H1 (cell line): Measurements from ENCODE around the gene CANT1. TPM values are rescaled to one million over a fixed set of nuclear protein-coding genes. Genes with fewer than 3 reads are reported as not detected.

ENCODE experiments used
- CTCF ChIA-PET: fragments of 300-600 bp; sonication (Branson Sonifier 250); formaldehyde crosslinking; loops from one replicate; lab custom pipeline; 2021; ENCODE audit not compliant: partially characterized antibody; lab: Charles Lee
- POLR2A ChIA-PET: fragments of 300-600 bp; sonication (Branson Sonifier 250); formaldehyde crosslinking; loops from one replicate; lab custom pipeline; 2021; ENCODE audit warnings: inconsistent platforms; ENCODE audit not compliant: partially characterized antibody; lab: Charles Lee
- DNase-seq, 2 experiments: peaks; one replicate each; pipeline versions ENCODE4 v3.0.0 to v3.0.0-alpha.2; 2010 to 2022; ENCODE audit warnings: low spot score in 2 of 2, low read depth in 1 of 2, mixed read lengths in 1 of 2
- FAIRE-seq: peaks from 2 replicates; lab custom pipeline; 2011; peaks lifted over from hg19 to GRCh38; lab: Jason Lieb, UNC
- H2AFZ ChIP-seq: 2 replicates; pipeline ENCODE4 v1.8.1; 2012; ENCODE audit warnings: low read length, inconsistent platforms
- H2AK5ac ChIP-seq: 2 replicates; pipeline ENCODE4 v1.6.1; 2013; ENCODE audit warnings: low read depth, low read length
- H2BK120ac ChIP-seq: replicated peaks from 2 replicates; pipeline ENCODE3; 2013; ENCODE audit warnings: low read depth, low read length, inconsistent platforms
- H2BK12ac ChIP-seq: 2 replicates; pipeline ENCODE4 v1.6.1; 2013; ENCODE audit warnings: low read depth, low read length
- H2BK15ac ChIP-seq: 2 replicates; pipeline ENCODE4 v1.6.1; 2013; ENCODE audit warnings: low read length
- H2BK20ac ChIP-seq: 2 replicates; pipeline ENCODE4 v1.6.1; 2013; ENCODE audit warnings: low read length
- H2BK5ac ChIP-seq: 2 replicates; pipeline ENCODE4 v1.6.1; 2013; ENCODE audit warnings: low read depth, low read length
- H3K14ac ChIP-seq: 2 replicates; pipeline ENCODE4 v1.6.1; 2013; ENCODE audit warnings: inconsistent platforms; ENCODE audit not compliant: insufficient read length
- H3K18ac ChIP-seq: 2 replicates; pipeline ENCODE4 v1.6.1; 2013; ENCODE audit warnings: low read length; ENCODE audit errors: extremely low read depth
- H3K23ac ChIP-seq: 2 replicates; pipeline ENCODE4 v1.6.1; 2013; ENCODE audit warnings: inconsistent platforms; ENCODE audit not compliant: insufficient read length
- H3K23me2 ChIP-seq: 2 replicates; pipeline ENCODE4 v1.6.1; 2013; ENCODE audit warnings: low read depth, low read length
- H3K27ac ChIP-seq: 2 replicates; pipeline ENCODE4 v1.6.1; 2011; ENCODE audit warnings: low read depth, low read length, inconsistent platforms
- H3K27me3 ChIP-seq, 4 experiments: replicated peaks in 1 of 4; 1 replicate in 1 of 4; 2 replicates in 3 of 4; pipeline versions ENCODE4 v1.6.1 to v1.8.1; 2011 to 2013; ENCODE audit warnings: low read length in 3 of 4, mild to moderate bottlenecking in 3 of 4, inconsistent platforms in 2 of 4, mixed read lengths in 2 of 4, moderate library complexity in 1 of 4; ENCODE audit not compliant: control insufficient read depth in 3 of 4, insufficient read depth in 3 of 4; ENCODE audit errors: extremely low read depth in 1 of 4
- H3K36me3 ChIP-seq, 4 experiments: 2 replicates each; pipeline versions ENCODE4 v1.6.1 to v1.8.1; 2011 to 2013; ENCODE audit warnings: mild to moderate bottlenecking in 4 of 4, low read length in 3 of 4, moderate library complexity in 2 of 4, control low read depth in 1 of 4, inconsistent platforms in 1 of 4; ENCODE audit not compliant: insufficient read depth in 4 of 4, control insufficient read depth in 2 of 4
- H3K4ac ChIP-seq: replicated peaks from 2 replicates; pipeline ENCODE3; 2013; ENCODE audit warnings: low read length, low read depth, mixed read lengths, inconsistent platforms; ENCODE audit not compliant: insufficient read length
- H3K4me1 ChIP-seq, 4 experiments: replicated peaks in 1 of 4; 1 replicate in 1 of 4; 2 replicates in 3 of 4; pipeline versions ENCODE4 v1.6.1 to v1.8.1; 2011 to 2013; ENCODE audit warnings: low read length in 3 of 4, inconsistent platforms in 2 of 4, mixed read lengths in 1 of 4; ENCODE audit not compliant: insufficient read depth in 4 of 4, control insufficient read depth in 3 of 4
- H3K4me2 ChIP-seq, 2 experiments: 2 replicates each; pipeline versions ENCODE4 v1.6.1 to v1.8.1; 2011 to 2013; ENCODE audit warnings: low read depth in 2 of 2, low read length in 2 of 2, control low read depth in 1 of 2, inconsistent platforms in 1 of 2, mild to moderate bottlenecking in 1 of 2; ENCODE audit not compliant: insufficient read depth in 1 of 2
- H3K4me3 ChIP-seq, 4 experiments: fragments of 200-600, 300-600 bp in 1 of 4; sonication (generic), shearing (Covaris generic), sonication (Bioruptor Twin) in 1 of 4; 2 replicates each; pipeline versions ENCODE4 v1.5.1 to v1.8.1; 2011 to 2016; ENCODE audit warnings: low read length in 4 of 4, low read depth in 3 of 4, control low read depth in 2 of 4, inconsistent platforms in 2 of 4, mild to moderate bottlenecking in 2 of 4, mixed read lengths in 1 of 4, moderate library complexity in 1 of 4; ENCODE audit not compliant: insufficient read depth in 2 of 4; ENCODE audit errors: extremely low read depth in 1 of 4
- H3K56ac ChIP-seq: replicated peaks from 2 replicates; pipeline ENCODE3; 2013; ENCODE audit warnings: low read depth, mild to moderate bottlenecking, mixed read lengths, low read length, inconsistent platforms; ENCODE audit not compliant: insufficient read length
- H3K79me1 ChIP-seq: 2 replicates; pipeline ENCODE4 v1.6.1; 2013; ENCODE audit warnings: low read depth, low read length, control low read depth
- H3K79me2 ChIP-seq, 2 experiments: 2 replicates each; pipeline versions ENCODE4 v1.6.1 to v1.8.1; 2012 to 2013; ENCODE audit warnings: low read length in 2 of 2, mild to moderate bottlenecking in 2 of 2, inconsistent platforms in 1 of 2; ENCODE audit not compliant: insufficient read depth in 2 of 2, control insufficient read depth in 1 of 2
- H3K9ac ChIP-seq, 4 experiments: replicated peaks in 1 of 4; 1 replicate in 1 of 4; 2 replicates in 3 of 4; pipeline versions ENCODE4 v1.6.1 to v1.8.1; 2011 to 2013; ENCODE audit warnings: low read depth in 3 of 4, low read length in 3 of 4, control low read depth in 2 of 4, mild to moderate bottlenecking in 2 of 4, moderate library complexity in 2 of 4, inconsistent platforms in 1 of 4; ENCODE audit errors: extremely low read depth in 1 of 4
- H3K9me3 ChIP-seq, 2 experiments: 2 replicates each; pipeline versions ENCODE4 v1.6.1 to v1.8.1; 2012 to 2013; ENCODE audit warnings: mild to moderate bottlenecking in 2 of 2, moderate library complexity in 2 of 2, control low read depth in 1 of 2, inconsistent platforms in 1 of 2, low read depth in 1 of 2, low read length in 1 of 2, mixed read lengths in 1 of 2; ENCODE audit not compliant: insufficient read depth in 2 of 2
- H4K20me1 ChIP-seq, 2 experiments: replicated peaks in 1 of 2; 2 replicates each; pipeline versions ENCODE3 to v1.8.1; 2011 to 2013; ENCODE audit warnings: inconsistent platforms in 2 of 2, low read length in 2 of 2, mild to moderate bottlenecking in 1 of 2; ENCODE audit not compliant: insufficient read depth in 2 of 2, control insufficient read depth in 1 of 2
- H4K5ac ChIP-seq: 2 replicates; pipeline ENCODE4 v1.6.1; 2013; ENCODE audit warnings: low read length, low read depth, mixed read lengths, inconsistent platforms; ENCODE audit not compliant: insufficient read length
- H4K8ac ChIP-seq: 2 replicates; pipeline ENCODE4 v1.8.0; 2013; ENCODE audit warnings: mild to moderate bottlenecking, moderate library complexity, low read length, inconsistent platforms; ENCODE audit not compliant: insufficient read depth; ENCODE audit errors: extremely low read depth
- H4K91ac ChIP-seq: replicated peaks from 2 replicates; pipeline ENCODE3; 2013; ENCODE audit warnings: low read length, mixed read lengths, inconsistent platforms; ENCODE audit not compliant: insufficient read length
- BCL11A ChIP-seq, 2 experiments: IDR thresholded peaks; one replicate each; pipeline ENCODE4 v1.6.1; 2011; ENCODE audit warnings: low read depth in 2 of 2, low read length in 2 of 2, mild to moderate bottlenecking in 2 of 2
- EP300 ChIP-seq, 2 experiments: IDR thresholded peaks; 1 replicate in 1 of 2; 2 replicates in 1 of 2; pipeline ENCODE4 v1.6.1; 2011 to 2012; ENCODE audit warnings: low read depth in 2 of 2, low read length in 2 of 2, mild to moderate bottlenecking in 2 of 2, borderline replicate concordance in 1 of 2, inconsistent platforms in 1 of 2, moderate library complexity in 1 of 2
- EZH2 ChIP-seq: fragments of 200-600 bp; sonication (generic); IDR thresholded peaks from 2 replicates; pipeline ENCODE4 v1.7.1; 2012; ENCODE audit warnings: low read depth, mild to moderate bottlenecking, moderate library complexity, low read length, inconsistent platforms; ENCODE audit not compliant: severe bottlenecking
- JUND ChIP-seq: IDR thresholded peaks from 2 replicates; pipeline ENCODE4 v1.6.1; 2011; ENCODE audit warnings: mild to moderate bottlenecking, improper control_type of control experiment, low read length
- MAFK ChIP-seq: IDR thresholded peaks from 2 replicates; pipeline ENCODE4 v1.6.1; 2012; ENCODE audit warnings: low read depth, mild to moderate bottlenecking, improper control_type of control experiment, low read length
- RBBP5 ChIP-seq: IDR thresholded peaks from 2 replicates; pipeline ENCODE4 v1.7.1; 2012; ENCODE audit warnings: low read depth, mild to moderate bottlenecking, inconsistent platforms, low read length, moderate library complexity, borderline replicate concordance
- SP4 ChIP-seq: IDR thresholded peaks from 2 replicates; pipeline ENCODE4 v1.6.1; 2012; ENCODE audit warnings: low read length, inconsistent platforms
- TCF12 ChIP-seq: IDR thresholded peaks from 2 replicates; pipeline ENCODE4 v1.6.1; 2011; ENCODE audit warnings: low read depth, mild to moderate bottlenecking, low read length
- TEAD4 ChIP-seq: IDR thresholded peaks from 2 replicates; pipeline ENCODE4 v1.6.1; 2012; ENCODE audit warnings: low read depth, low read length, inconsistent platforms, mixed read lengths
- WGBS, 2 experiments: shearing (Covaris generic) in 1 of 2; methylation state at CpG; one replicate each; pipeline versions ENCODE4 v1.1.6 to v1.1.7; 2013 to 2015; ENCODE audit warnings: low lambda C conversion rate in 2 of 2, mixed read lengths in 2 of 2, inconsistent platforms in 1 of 2, low coverage in 1 of 2, missing lambda C conversion rate in 1 of 2; ENCODE audit not compliant: insufficient replicate concordance in 2 of 2, insufficient coverage in 1 of 2, insufficient read length in 1 of 2; ENCODE audit errors: extremely low coverage in 1 of 2, missing lambda C conversion rate in 1 of 2; 5-methylcytosine and 5-hydroxymethylcytosine counted together
- polyA plus RNA-seq, 7 experiments: library from polyadenylated mRNA; depleted of rRNA in 3 of 7; stranded (reverse) in 5 of 7; unstranded in 2 of 7; fragments of >200 nt in 5 of 7; fragments of 200-250 nt in 2 of 7; gene quantifications; 1 replicate in 5 of 7; 2 replicates in 1 of 7; 4 replicates in 1 of 7; pipeline versions ENCODE4 v1.2.1 to v1.2.3, GENCODE V29; 2011 to 2013; ENCODE audit warnings: missing spikeins in 2 of 7, mixed read lengths in 2 of 7
- total RNA-seq: library from RNA; stranded (reverse); fragmentation: NEBNext Ultra II Directional; extraction: Animal tissue kit (Norgen Biotek cat#: 25700); gene quantifications from 2 replicates; pipeline ENCODE4 v1.2.1, GENCODE V29; 2021

CANT1 gene
- total and polyA plus RNA-seq, 2 of the 8 experiments (the other 6 are each of a cell fraction or from before 2014, with no cell fraction given) = 23.0 to 32.6 TPM

DNA sequence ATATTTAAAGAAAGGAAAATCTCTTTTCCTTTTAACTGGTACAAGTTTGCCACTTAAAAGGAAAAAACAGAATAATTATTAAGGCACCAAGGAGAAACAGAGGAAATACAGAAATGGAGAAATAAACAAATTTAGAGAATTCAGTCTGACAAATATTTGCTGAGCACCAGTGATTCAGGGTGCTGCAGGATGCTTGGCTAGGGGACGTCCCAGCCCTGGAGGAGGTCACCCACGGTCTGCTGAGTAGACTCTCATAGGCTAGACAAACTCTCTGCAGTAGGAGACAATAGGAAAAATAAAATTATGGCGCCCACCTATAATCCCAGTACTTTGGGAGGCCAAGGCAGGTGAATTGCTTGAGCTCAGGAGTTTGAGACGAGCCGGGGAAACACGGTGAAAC is 30.3 kb upstream of the CANT1 start:
- no peak overlapping the region for H3K14ac ChIP-seq
- H3K79me1 ChIP-seq = peaks cover 8% of the 10 kb centered on the region
- ChIA-PET CTCF (interaction anchor here (1.6 to 4.3 kb wide), 7 partner anchors 10 to 45 kb away, joined by 6 to 26 read pairs (median 20); no protein-coding TSS in a partner anchor), POLR2A (no interaction called here)
- H2BK120ac ChIP-seq = no peak overlapping the region
- no peaks in the 10 kb centered on the region for H3K4me1 ChIP-seq
- no peak overlapping the region for H4K5ac ChIP-seq
- H3K9me3 ChIP-seq = no peaks in the 10 kb centered on the region; a peak in 1 of 4 replicates
- peaks cover 0 to 12% of the 10 kb centered on the region in 2 experiments for H4K20me1 ChIP-seq
- H3K56ac ChIP-seq = no peak overlapping the region
- no peaks in the 10 kb centered on the region; a peak in 1 of 8 replicates for H3K36me3 ChIP-seq
- no peak overlapping the region for H4K8ac ChIP-seq
- no peak overlapping the region for H3K4ac ChIP-seq
- H3K79me2 ChIP-seq = no peaks in the 10 kb centered on the region
- H3K4me2 ChIP-seq = no peak overlapping the region
- DNase-seq (no peak), FAIRE-seq (no peak)
- no peak overlapping the region for H3K9ac ChIP-seq
- H3K27me3 ChIP-seq = no peaks in the 10 kb centered on the region; a peak in 1 of 7 replicates
- H3K18ac ChIP-seq = no peak overlapping the region
- no peak overlapping the region for H2BK5ac ChIP-seq
- H3K23me2 ChIP-seq = peaks cover 4% of the 10 kb centered on the region; the same call in 1 of the 2 replicates
- WGBS, 2 experiments = 77% methylated on average over 6 of the region's 6 CpGs; no CpG with 5 or more reads in 1 of the 2 experiments
- no peak overlapping the region for H3K23ac ChIP-seq
- H2BK15ac ChIP-seq = no peak overlapping the region
- no peak overlapping the region for H4K91ac ChIP-seq
- no peak overlapping the region for H2AK5ac ChIP-seq
- TF ChIP-seq BCL11A (IDR thresholded peaks at IDR 0.05; ENCODE audit: low read depth in 2 of 2, low read length in 2 of 2) = no peak
- no peak for TF ChIP-seq RBBP5
- TF ChIP-seq EZH2 = no peak
- no peak for TF ChIP-seq EP300 (IDR thresholded peaks at IDR 0.05; ENCODE audit: borderline replicate concordance in 1 of 2, low read depth in 2 of 2, low read length in 2 of 2)
- TF ChIP-seq TCF12 = no peak
- TF ChIP-seq MAFK = no peak
- TF ChIP-seq TEAD4 = no peak
- no peak for TF ChIP-seq JUND
- no peak for TF ChIP-seq SP4
- TF ChIP-seq, all 59 proteins: peak for 0
- Histone ChIP-seq H3K27ac (no peak overlapping the region), H2AFZ (no peak overlapping the region), H2BK20ac (no peak overlapping the region), H2BK12ac (no peak overlapping the region), H3K4me3 (no peak overlapping the region)
